Eye (tissue), 1 donor: Measurements from ENCODE around the gene SLC49A3.
"Not testable (repeated sequence)": the region's sequence is repeated elsewhere in the genome, so short reads cannot be mapped to it uniquely, and the experiment has no call there.

Experiments used
- DNase-seq: peaks from one replicate; pipeline ENCODE4 v3.0.0-alpha.2; 2015

SLC49A3 gene

DNA sequence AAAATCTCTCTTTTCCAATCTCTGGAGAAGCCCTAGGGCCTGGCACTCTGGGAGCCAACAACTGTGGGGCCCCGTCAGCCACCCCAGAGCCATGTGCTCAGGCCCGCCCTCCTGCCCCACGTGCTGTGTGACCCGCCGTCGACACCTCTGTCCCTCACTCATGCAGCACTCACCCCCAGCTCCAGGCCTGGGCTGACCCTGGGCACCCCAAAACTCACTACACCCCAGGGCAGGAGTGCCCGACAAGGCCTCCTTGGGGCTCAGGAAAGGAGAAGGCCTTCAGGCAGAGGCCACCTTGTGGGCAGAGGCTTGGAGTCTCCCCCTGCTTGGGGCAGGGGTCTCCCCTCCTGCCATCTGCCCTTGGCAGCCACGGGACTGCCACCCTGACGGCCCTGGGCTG lies 8.9 kb downstream of the SLC49A3 start:
- no peak for DNase-seq

GRCh38 chr4:679629-680028 lies 9.3 kb downstream of the SLC49A3 start:
- DNase-seq = no peak

GRCh38 chr4:679104-679481 lies 9.9 kb downstream of the SLC49A3 start:
- no peak for DNase-seq

- no peak for DNase-seq
These were observed 10.4 kb downstream of the SLC49A3 start for GRCh38 chr4:678331-679103.

GRCh38 chr4:677431-678293 lies 11.3 kb downstream of the SLC49A3 start:
- DNase-seq = no peak

DNA sequence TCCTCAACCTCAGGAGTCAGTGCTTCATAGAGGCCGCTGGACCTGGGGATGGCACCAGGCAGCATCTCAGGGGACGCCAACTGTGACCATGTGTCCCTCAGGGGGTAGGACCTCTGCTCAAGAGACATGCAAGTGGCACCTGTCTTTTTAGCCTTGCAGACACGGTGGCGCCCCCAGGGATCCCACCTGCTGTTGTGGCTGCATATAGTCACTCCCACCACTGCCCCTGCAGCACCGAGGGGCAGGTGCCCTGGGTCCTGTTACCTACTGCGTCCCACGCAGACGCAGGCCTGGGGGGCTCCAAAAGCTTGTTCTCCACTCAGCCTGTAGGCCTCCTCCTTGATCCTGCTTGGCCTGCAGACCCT lies 12.1 kb downstream of the SLC49A3 start:
- no peak for DNase-seq

- no peak for DNase-seq
These were observed 12.7 kb downstream of the SLC49A3 start for GRCh38 chr4:675980-676870.

- DNase-seq = no peak
These were observed 13.7 kb downstream of the SLC49A3 start for GRCh38 chr4:675036-675882.

DNA sequence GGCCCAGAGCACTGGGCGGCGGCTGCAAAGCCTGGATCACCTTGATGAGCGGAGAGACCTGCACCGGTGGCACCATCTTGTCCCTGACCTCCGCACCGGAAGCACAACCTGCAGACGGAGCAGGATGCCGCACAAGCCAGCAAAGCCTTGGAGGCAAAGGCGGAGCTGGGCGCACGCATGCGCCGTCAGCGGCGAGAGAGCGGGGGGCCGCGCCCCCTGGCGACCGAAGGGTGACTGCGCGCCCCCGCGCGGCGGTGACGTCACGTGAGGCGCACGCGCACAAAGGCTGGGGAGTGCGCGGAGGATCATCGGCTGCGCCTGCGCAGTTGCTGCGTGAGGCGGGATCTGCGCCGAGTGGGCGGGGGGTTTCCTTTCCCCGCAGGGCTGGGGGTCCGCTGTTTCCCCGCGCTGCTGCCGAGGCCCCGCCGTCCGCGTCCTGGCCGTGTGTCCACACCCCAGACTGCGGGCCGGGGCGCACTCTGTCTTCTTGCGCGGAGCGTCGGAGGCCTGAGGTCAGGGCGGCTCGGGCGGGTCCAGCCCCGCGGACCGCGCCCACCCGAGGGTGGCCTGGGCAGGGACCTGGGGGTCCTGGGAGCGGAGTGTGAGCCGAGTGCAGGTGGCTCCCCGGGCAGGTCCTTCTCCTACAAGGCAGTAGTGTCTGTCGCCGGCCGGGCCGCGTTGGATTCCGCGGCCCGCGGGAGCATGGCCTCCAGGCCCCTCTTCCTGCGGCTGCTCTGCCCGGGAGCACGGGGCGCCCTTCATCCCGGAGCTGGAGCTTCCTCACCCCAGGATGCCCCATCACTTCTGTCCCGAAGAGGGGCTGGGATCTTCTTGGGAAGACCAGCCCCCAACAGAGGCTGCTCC lies 14.5 kb downstream of the SLC49A3 start, which contains the start of the genes ATP5ME and MYL5:
TSS of gene ATP5ME (minus strand) at position 105 of the 864 bp plus-strand sequence. CDS start at position 76, 29 bp downstream.
TSS of gene MYL5 (plus strand) at position 371 of the 864 bp plus-strand sequence. CDS start 3,485 bp downstream, outside the sequence.
- peak; percentile 99 for DNase-seq

DNA sequence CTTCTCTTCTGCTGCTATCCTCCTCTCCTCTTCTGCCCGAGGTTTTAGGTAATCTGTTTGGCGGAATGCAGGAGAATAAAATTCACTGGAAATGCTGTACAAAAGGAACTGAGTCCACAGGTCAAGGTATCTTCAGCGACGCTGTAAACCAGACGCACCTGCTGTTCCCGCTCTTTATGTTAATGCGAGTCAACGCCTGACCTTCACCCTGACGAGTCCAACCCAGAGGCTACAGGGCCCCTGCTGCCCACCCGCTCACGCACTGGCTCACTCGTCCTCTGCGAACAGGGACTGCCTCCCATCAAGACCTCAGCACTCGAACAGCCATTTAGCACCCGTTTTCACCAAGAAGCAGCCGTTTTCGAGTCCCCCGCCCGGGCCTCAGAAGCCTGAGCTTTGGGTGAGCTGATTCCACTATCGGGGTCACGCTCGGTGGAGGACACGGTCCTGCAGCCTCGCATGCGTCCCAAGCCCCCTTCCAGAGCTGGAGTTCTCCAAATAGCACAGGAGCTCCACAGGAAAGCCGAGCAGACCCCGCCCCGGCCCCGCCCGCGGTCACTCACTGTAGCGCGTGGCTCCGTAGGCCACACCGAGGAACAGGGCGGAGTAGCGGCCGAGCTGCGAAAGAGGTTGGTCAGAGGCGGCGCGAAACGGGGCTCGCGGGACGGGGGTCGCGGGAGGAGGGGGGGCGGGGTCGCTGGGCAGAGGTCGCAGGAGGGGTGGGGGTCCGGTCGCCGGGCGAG lies 15.4 kb downstream of the SLC49A3 start:
- DNase-seq = no peak

GRCh38 chr4:671769-672168 lies 17.2 kb downstream of the SLC49A3 start:
- DNase-seq = no peak

- DNase-seq = not testable (repeated sequence)
These were observed 19.0 kb downstream of the SLC49A3 start for GRCh38 chr4:669806-670559.

- not testable (repeated sequence) for DNase-seq
These were observed 20.7 kb downstream of the SLC49A3 start for GRCh38 chr4:668219-668618.

GRCh38 chr4:667545-667925 lies 21.4 kb downstream of the SLC49A3 start:
- DNase-seq = no peak

DNA sequence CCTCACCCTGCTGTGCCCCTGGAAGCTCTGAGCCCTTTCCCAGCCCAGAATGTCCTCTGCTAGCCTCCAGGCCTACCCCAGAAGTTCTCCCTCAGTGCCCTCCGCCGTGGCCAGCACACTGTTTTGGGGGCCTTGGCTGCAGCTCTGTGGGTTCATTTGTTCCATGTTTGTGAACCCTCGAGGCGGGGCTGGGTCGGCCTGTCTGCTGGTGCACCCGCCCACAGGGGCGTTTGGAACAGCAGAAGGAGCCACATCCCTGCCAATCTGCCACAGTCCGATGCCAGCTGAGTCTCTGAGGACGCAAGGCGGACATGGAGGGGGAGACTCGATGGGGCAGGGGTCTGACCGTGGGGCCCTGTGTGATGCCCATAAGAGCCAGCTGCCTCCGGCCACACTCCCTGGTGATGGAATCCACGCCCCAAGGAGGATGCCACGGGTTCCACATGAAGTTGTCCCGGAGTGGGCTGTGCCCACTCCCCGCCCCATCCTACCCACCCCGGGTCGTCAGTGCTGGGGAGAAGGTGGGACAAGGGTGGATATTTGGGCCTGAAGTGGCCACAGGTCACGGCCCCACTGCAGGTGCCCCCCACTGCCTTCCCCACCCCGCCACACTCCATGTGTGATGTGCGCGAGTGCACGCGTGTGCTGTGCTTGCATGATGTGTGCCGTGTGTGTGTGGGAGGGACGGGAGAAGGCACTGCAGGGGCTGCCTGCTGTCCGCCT lies 22.0 kb downstream of the SLC49A3 start:
- DNase-seq = peak; percentile 0

DNA sequence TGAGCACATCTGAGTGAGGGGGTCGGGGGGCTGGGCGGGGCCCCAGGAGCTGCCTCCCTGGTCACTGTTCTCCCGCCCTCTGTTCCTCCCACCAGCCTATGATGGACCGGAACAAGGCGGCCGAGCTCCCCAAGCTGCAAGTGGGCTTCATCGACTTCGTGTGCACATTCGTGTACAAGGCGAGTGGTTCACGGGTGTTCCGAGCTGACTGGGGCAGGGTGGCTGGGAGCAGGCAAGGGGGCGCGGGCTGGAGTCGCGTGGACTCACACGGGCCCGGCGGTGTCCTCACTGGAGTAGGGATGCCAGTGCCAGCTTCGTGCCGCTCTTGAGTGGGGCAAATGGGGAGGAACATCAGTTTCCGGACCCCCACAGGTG lies 22.5 kb downstream of the SLC49A3 start:
- DNase-seq = no peak

DNA sequence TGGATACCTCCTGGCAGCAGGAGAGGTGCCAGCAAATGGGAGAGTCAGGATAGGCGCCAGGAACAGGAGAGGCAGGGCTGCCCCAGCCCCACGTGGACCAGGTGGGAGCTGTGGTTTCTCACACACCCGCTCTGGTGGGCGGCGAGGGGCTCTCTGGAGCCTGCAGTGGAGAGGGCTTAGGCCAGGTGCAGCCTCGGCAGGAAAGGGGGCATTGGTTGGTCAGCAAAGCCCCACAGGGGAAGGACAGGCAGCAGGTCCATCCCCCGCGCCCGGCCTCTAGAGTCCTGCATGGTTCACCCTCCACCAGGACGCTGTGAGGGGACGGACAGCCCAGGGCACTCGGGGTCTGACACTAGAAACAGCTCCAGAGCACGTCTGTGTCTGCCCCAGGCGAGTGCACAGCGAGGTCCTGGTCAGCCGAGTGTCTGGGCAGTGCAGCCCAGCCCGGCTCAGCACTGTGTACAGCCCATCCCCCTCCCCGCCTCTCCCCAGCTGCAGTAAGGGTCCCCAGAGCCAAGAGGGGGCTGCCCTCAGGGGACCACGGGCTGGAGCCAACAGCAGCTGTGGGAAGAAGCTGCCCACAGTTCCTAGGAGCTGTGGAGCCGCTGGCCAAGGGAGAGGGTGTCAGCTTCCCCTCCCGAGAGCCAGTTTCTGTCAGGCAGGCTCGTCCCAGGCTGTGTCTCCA lies 23.1 kb downstream of the SLC49A3 start:
- DNase-seq = peak; percentile 0

DNA sequence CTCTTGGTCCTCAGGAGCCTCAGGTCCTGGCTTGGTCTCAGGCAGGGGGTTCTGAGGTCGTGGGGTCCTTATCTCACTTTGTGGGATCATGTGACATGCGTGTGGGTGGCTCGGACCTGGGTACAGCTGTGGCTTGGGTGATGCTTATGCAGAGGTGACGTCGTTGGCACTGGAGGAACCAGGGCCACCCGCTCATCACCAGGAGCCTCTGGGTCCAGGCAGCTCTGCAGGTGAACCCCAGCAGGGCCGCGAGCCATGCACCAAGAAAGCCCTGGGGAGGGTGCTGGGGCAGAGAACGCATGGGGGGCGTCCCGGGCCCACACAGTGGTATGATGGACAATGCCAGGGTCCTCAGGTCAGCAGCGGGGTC lies 23.6 kb downstream of the SLC49A3 start:
- no peak for DNase-seq
